ENCODE results near the gene ASXL1.

GRCh38 chr20:32480371-32481241 lies 122.5 kb downstream of the ASXL1 start:
- TF ChIP-seq POLR2AphosphoS5 (IDR thresholded peaks at IDR 0.05; ENCODE audit: borderline replicate concordance, low read depth, low read length) (no peak), EZH2 (IDR thresholded peaks at IDR 0.05) (no peak), FOXP2 (optimal IDR thresholded peaks at IDR 0.05; ENCODE audit: control extremely low read depth, extremely low read length, insufficient read depth) (no peak)
